ENCODE measurements around the gene MAT1A. TPM values are rescaled to one million over a fixed set of nuclear protein-coding genes. Genes with fewer than 3 reads are reported as not detected.

The MAT1A gene
- total RNA-seq, 1 donor from 2014 or later = 0.63 TPM

DNA sequence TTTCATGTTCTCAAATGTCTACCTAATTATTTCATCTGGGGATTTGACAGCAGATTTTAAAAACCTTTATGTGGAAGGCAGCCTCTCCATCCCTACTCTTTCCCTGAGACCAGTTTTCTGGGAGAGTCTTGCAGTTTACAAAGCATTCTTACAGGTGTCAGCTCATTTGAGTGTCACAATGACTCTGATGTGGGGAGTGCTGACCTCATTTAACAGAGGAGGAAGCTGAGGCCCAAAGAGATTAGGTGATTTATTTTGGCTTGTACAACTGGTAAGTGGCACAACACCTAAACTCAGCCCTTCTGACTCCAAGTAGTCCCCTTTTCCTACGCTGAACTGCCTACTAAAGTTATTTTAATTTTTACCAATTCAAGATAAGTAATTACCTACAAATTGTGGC lies 33.3 kb upstream of the MAT1A start:
- Mint-ChIP-seq H3K4me3 (no peak overlapping the region), H3K36me3 (no peaks in the 10 kb centered on the region), H3K27ac (no peak overlapping the region), H3K4me1 (ENCODE audit: unreplicated experiment) (no peaks in the 10 kb centered on the region), H3K27me3 (no peaks in the 10 kb centered on the region), H3K9me3 (no peaks in the 10 kb centered on the region)
- TF ChIP-seq, protein P1, sequence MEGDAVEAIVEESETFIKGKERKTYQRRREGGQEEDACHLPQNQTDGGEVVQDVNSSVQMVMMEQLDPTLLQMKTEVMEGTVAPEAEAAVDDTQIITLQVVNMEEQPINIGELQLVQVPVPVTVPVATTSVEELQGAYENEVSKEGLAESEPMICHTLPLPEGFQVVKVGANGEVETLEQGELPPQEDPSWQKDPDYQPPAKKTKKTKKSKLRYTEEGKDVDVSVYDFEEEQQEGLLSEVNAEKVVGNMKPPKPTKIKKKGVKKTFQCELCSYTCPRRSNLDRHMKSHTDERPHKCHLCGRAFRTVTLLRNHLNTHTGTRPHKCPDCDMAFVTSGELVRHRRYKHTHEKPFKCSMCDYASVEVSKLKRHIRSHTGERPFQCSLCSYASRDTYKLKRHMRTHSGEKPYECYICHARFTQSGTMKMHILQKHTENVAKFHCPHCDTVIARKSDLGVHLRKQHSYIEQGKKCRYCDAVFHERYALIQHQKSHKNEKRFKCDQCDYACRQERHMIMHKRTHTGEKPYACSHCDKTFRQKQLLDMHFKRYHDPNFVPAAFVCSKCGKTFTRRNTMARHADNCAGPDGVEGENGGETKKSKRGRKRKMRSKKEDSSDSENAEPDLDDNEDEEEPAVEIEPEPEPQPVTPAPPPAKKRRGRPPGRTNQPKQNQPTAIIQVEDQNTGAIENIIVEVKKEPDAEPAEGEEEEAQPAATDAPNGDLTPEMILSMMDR (conservative IDR thresholded peaks at IDR 0.05) = no peak
- DNase-seq (ENCODE audit: extremely low spot score, unreplicated experiment) = no peak

DNA sequence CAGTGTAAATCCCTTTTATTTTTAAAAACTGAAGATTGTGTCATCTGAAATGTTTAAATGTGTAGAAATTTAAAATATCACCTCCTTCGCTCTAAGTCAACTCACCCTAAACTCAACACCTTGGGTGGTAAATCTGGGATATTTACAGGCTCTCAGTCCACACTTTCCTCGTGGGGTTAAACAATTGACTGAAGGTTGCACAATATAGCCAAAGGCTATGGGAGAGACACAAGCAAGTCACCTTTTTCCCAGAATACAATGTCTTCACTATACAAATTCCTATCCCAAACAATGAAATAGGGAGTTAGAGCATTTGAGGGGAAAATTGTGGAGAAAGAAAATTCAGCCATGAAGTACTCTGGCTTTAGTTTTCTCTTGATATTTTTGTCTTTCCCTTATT lies 32.7 kb upstream of the MAT1A start:
- no peak for DNase-seq (ENCODE audit: extremely low spot score, unreplicated experiment)
- Mint-ChIP-seq H3K4me1 (ENCODE audit: unreplicated experiment) (no peaks in the 10 kb centered on the region), H3K27me3 (no peaks in the 10 kb centered on the region), H3K4me3 (no peak overlapping the region), H3K27ac (no peak overlapping the region), H3K9me3 (no peaks in the 10 kb centered on the region), H3K36me3 (no peaks in the 10 kb centered on the region)
- TF ChIP-seq, protein P1 (conservative IDR thresholded peaks at IDR 0.05) = no peak

DNA sequence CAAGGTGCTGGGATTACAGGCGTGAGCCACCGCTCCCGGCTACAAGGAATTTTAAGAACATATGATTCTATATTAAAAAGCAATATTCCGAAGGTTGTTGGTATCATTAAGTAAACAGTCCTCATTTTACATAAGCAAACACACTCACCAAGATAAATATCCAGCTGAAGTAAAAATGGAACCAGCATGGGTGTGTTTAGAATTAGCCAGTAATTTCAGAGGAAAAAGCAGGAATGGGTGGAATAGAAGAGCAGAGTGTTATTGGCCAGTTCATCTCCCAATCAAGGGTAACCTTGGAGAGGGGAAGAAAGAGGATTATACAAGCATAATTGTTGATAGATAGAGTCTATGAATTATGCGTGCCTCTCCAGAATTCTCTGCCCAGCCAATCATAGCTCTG lies 31.7 kb upstream of the MAT1A start:
- TF ChIP-seq, protein P1 (conservative IDR thresholded peaks at IDR 0.05) = no peak
- no peak overlapping the region for H3K4me3 Mint-ChIP-seq
- H3K27ac Mint-ChIP-seq = no peak overlapping the region
- no peaks in the 10 kb centered on the region for H3K9me3 Mint-ChIP-seq
- no peaks in the 10 kb centered on the region for H3K36me3 Mint-ChIP-seq
- DNase-seq (ENCODE audit: extremely low spot score, unreplicated experiment) = no peak
- no peaks in the 10 kb centered on the region for H3K4me1 Mint-ChIP-seq (ENCODE audit: unreplicated experiment)
- H3K27me3 Mint-ChIP-seq = no peaks in the 10 kb centered on the region

DNA sequence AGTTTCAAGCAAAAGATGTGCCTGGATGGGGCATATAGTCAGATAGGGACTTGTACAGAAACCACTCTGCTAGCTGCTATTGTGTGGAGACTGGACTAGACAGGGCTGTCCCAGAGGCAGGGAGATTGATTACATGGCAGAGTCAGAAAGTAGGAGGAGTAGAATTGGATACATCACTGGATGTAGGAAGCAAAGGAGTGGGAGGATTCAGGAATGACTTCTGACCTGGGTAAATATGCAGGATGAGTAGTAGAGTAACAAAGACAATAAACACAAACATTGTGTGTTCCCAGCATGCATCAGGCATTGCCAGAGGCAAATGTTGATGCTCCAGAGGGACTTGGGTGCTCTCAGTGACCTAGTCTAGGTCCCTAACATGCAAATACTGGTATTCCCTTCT lies 30.9 kb upstream of the MAT1A start:
- Mint-ChIP-seq H3K27me3 (no peaks in the 10 kb centered on the region), H3K9me3 (no peaks in the 10 kb centered on the region), H3K4me1 (ENCODE audit: unreplicated experiment) (no peaks in the 10 kb centered on the region), H3K27ac (no peak overlapping the region), H3K36me3 (no peaks in the 10 kb centered on the region), H3K4me3 (no peak overlapping the region)
- DNase-seq (ENCODE audit: extremely low spot score, unreplicated experiment) = no peak
- TF ChIP-seq, protein P1 (conservative IDR thresholded peaks at IDR 0.05) = no peak

DNA sequence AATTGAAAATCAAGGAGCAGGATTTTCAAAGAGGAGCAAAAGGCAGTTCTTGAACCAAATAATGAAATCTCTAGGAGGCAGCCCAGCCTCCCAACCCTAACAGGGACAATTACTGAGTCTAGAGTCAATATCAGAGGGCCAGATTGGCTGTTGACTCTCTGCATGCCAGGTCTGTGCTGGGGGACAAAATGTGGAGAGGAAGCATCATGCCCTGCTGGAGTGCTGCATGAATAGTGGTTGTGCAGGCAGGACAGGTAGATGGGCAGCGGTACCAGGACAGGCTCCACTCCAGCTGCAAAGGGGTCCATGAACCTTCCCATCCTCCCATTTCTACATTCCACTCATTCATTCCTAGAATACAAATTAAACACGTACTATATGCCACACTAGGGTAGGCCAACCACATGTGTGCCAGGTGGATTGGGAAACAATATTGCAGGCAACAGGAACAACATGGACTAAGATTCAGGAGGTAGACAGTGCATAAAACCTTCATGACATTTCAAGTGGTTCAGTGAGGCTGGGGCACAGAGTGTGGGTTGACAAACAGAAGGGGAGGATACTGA lies 30.4 kb upstream of the MAT1A start:
- no peaks in the 10 kb centered on the region for H3K27me3 Mint-ChIP-seq
- DNase-seq (ENCODE audit: extremely low spot score, unreplicated experiment) = no peak
- no peaks in the 10 kb centered on the region for H3K9me3 Mint-ChIP-seq
- H3K27ac Mint-ChIP-seq = no peak overlapping the region
- TF ChIP-seq, protein P1 (conservative IDR thresholded peaks at IDR 0.05) = no peak
- H3K4me3 Mint-ChIP-seq = no peak overlapping the region
- H3K36me3 Mint-ChIP-seq = no peaks in the 10 kb centered on the region
- no peaks in the 10 kb centered on the region for H3K4me1 Mint-ChIP-seq (ENCODE audit: unreplicated experiment)

DNA sequence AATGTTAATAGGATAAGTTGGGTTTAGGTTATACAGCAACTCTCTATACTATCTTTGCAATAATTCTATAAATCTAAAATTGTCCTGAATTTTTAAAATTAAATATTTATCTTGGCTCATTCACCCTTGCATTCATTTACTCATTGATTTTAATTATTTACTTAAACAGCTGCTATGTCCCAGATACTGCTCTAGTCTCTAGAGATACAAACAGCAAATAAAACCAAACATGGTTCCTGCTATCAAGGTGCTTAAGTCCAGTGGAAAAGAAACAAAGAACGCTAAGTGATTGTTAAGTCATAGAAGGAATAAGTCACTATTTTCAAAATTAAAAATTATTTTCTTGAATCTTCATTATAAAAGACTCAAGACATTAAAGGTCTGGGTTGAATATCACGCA lies 29.9 kb upstream of the MAT1A start:
- no peaks in the 10 kb centered on the region for H3K27me3 Mint-ChIP-seq
- no peaks in the 10 kb centered on the region for H3K9me3 Mint-ChIP-seq
- H3K36me3 Mint-ChIP-seq = no peaks in the 10 kb centered on the region
- no peak overlapping the region for H3K4me3 Mint-ChIP-seq
- no peak for DNase-seq (ENCODE audit: extremely low spot score, unreplicated experiment)
- no peak overlapping the region for H3K27ac Mint-ChIP-seq
- H3K4me1 Mint-ChIP-seq (ENCODE audit: unreplicated experiment) = no peaks in the 10 kb centered on the region
- TF ChIP-seq, protein P1 (conservative IDR thresholded peaks at IDR 0.05) = no peak

All from type B pancreatic cell (in vitro differentiated cells).